ENCODE measurements around the gene FKBP7. TPM values are rescaled to one million over a fixed set of nuclear protein-coding genes. Genes with fewer than 3 reads are reported as not detected.
A peak's percentile ranks its signal among the peaks of the same experiment; 100 is the strongest.

The FKBP7 gene
- total and polyA plus RNA-seq, 2 of the 13 experiments (the other 11 are each of a cell fraction or from before 2014, with no cell fraction given): 12.4 to 14.8 TPM

GRCh38 chr2:178480227-178481181, 2.1 kb upstream of the FKBP7 start, which contains the start of gene PLEKHA3 (continued):
- TF ChIP-seq SNAPC4 (CRISPR knock-in tag; IDR thresholded peaks at IDR 0.05) (no peak), ZNF790 (CRISPR knock-in tag; IDR thresholded peaks at IDR 0.05; ENCODE audit: borderline replicate concordance) (0 out of 2 replicates have a peak, but pooled peaks have one; percentile 56), ARID5B (CRISPR knock-in tag; IDR thresholded peaks at IDR 0.05) (peak; percentile 74), FUBP1 (CRISPR knock-in tag; IDR thresholded peaks at IDR 0.05; ENCODE audit: borderline replicate concordance) (no peak), KLF12 (CRISPR knock-in tag; IDR thresholded peaks at IDR 0.05; ENCODE audit: borderline replicate concordance) (peak; percentile 76; the same call in 1 of the 2 replicates), ZNF672 (CRISPR knock-in tag; IDR thresholded peaks at IDR 0.05) (no peak), GABPB1 (CRISPR knock-in tag; IDR thresholded peaks at IDR 0.05) (peak; percentile 92), KDM5B (CRISPR knock-in tag; IDR thresholded peaks at IDR 0.05; ENCODE audit: borderline replicate concordance) (peak; percentile 91; the same call in 1 of the 2 replicates), HNRNPLL (IDR thresholded peaks at IDR 0.05; ENCODE audit: low read depth, low read length, poor library complexity, severe bottlenecking) (peak; percentile 88), AGO1 (IDR thresholded peaks at IDR 0.05; ENCODE audit: low read depth, low read length, poor library complexity, severe bottlenecking) (no peak), TBL1XR1 (IDR thresholded peaks at IDR 0.05; ENCODE audit: borderline replicate concordance, low read length, partially characterized antibody) (no peak), ZNF674 (CRISPR knock-in tag; IDR thresholded peaks at IDR 0.05; ENCODE audit: low read depth) (no peak), NKX3-1 (CRISPR knock-in tag; IDR thresholded peaks at IDR 0.05) (peak; percentile 63; the same call in 1 of the 2 replicates), ZNF276 (CRISPR knock-in tag; IDR thresholded peaks at IDR 0.05; ENCODE audit: low read depth) (peak; percentile 78; the same call in 1 of the 2 replicates)
